Panc1 (cell line): ENCODE measurements around the gene LMF1.

Source experiments
- CTCF ChIP-seq: fragments of 450-650 bp; IDR thresholded peaks from 2 replicates; pipeline ENCODE4 v1.5.1; 2017; ENCODE audit warnings: mild to moderate bottlenecking
- POLR2AphosphoS5 ChIP-seq: IDR thresholded peaks from 2 replicates; pipeline ENCODE4 v1.6.1; 2012; ENCODE audit warnings: mild to moderate bottlenecking, low read depth, low read length, moderate library complexity
- REST ChIP-seq, 2 experiments: IDR thresholded peaks; 2 replicates each; pipeline ENCODE4 v1.6.1; 2011 to 2012; ENCODE audit warnings: low read depth in 2 of 2, control low read depth in 1 of 2, low read length in 1 of 2, mild to moderate bottlenecking in 1 of 2, moderate library complexity in 1 of 2; ENCODE audit not compliant: insufficient read depth in 1 of 2
- SIN3A ChIP-seq: IDR thresholded peaks from 2 replicates; pipeline ENCODE4 v1.6.1; 2012; ENCODE audit warnings: low read depth, mild to moderate bottlenecking, low read length, moderate library complexity, borderline replicate concordance; ENCODE audit not compliant: insufficient read depth
- TCF7L2 ChIP-seq: IDR thresholded peaks from 2 replicates; pipeline ENCODE4 v1.6.1; 2011; ENCODE audit warnings: mild to moderate bottlenecking, low read depth, low read length, inconsistent platforms

GRCh38 chr16:991773-992172 is 21.0 kb upstream of the LMF1 start:
- no peak for TF ChIP-seq CTCF
- TF ChIP-seq POLR2AphosphoS5: no peak
- no peak for TF ChIP-seq SIN3A
- no peak for TF ChIP-seq REST (IDR thresholded peaks at IDR 0.05; ENCODE audit: insufficient read depth in 1 of 2, low read depth in 2 of 2, low read length in 1 of 2)
- no peak for TF ChIP-seq TCF7L2
